Fibroblast of pulmonary artery (primary cell): ENCODE results near the gene DMAP1.

Experiments used
- DNase-seq: peaks from one replicate; pipeline ENCODE4 v3.0.0-alpha.2; 2010; ENCODE audit warnings: low read depth
- H3K4me3 ChIP-seq: replicated peaks from 2 replicates; pipeline ENCODE4 v1.5.1; 2011; ENCODE audit warnings: low read depth, mild to moderate bottlenecking, control low read depth, low read length, moderate library complexity
- TF ChIP-seq, protein P1 (sequence below): IDR thresholded peaks from 2 replicates; pipeline ENCODE4 v1.5.1; 2011; ENCODE audit warnings: mild to moderate bottlenecking, control low read depth, low read length, inconsistent platforms; ENCODE audit errors: missing control alignments

DMAP1 gene

DNA sequence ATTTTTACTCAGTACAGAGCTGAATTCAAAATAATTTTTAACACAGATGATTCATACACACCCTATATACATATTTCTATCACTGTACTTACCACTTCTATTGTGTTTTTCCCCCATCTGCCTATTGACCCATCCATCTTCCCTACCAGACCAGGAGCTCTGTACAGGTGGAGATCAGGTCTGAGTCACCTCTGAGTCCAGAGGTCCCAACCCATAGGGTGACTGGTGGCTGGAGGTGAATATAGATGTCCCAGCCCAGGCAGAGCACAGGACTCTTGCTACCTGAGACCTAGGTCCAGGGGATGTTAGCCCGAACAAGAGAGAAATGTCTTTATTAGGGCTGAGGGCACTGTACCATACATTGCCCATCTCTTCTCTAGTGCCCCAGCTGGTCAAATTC lies 54.8 kb downstream of the DMAP1 start:
- DNase-seq, result no peak
- TF ChIP-seq, protein P1, sequence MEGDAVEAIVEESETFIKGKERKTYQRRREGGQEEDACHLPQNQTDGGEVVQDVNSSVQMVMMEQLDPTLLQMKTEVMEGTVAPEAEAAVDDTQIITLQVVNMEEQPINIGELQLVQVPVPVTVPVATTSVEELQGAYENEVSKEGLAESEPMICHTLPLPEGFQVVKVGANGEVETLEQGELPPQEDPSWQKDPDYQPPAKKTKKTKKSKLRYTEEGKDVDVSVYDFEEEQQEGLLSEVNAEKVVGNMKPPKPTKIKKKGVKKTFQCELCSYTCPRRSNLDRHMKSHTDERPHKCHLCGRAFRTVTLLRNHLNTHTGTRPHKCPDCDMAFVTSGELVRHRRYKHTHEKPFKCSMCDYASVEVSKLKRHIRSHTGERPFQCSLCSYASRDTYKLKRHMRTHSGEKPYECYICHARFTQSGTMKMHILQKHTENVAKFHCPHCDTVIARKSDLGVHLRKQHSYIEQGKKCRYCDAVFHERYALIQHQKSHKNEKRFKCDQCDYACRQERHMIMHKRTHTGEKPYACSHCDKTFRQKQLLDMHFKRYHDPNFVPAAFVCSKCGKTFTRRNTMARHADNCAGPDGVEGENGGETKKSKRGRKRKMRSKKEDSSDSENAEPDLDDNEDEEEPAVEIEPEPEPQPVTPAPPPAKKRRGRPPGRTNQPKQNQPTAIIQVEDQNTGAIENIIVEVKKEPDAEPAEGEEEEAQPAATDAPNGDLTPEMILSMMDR, result no peak
- no peak overlapping the region for H3K4me3 ChIP-seq
